DMS 273 treated with DMSO at 0.1 percent for 48 hours (cell line): ENCODE data around the gene NAB1.
"Not testable (repeated sequence)": the region's sequence is repeated elsewhere in the genome, so short reads cannot be mapped to it uniquely, and the experiment has no call there.

ENCODE experiments used
- DNase-seq: peaks from one replicate; lab custom pipeline; 2025; lab: John Stamatoyannopoulos, UW

The NAB1 gene

GRCh38 chr2:190670182-190670946 lies 21.5 kb downstream of the NAB1 start:
- DNase-seq = no peak

GRCh38 chr2:190674966-190675650 lies 26.2 kb downstream of the NAB1 start:
- no peak for DNase-seq

- DNase-seq = no peak
Observed at GRCh38 chr2:190677255-190677654, 28.4 kb downstream of the NAB1 start.

GRCh38 chr2:190678444-190679162 lies 29.7 kb downstream of the NAB1 start:
- DNase-seq = no peak

GRCh38 chr2:190679391-190679790 lies 30.5 kb downstream of the NAB1 start:
- DNase-seq = no peak

- DNase-seq = no peak
Observed at GRCh38 chr2:190679813-190680591, 31.1 kb downstream of the NAB1 start.

GRCh38 chr2:190682168-190682567 lies 33.3 kb downstream of the NAB1 start:
- DNase-seq = no peak

GRCh38 chr2:190683802-190684201 lies 34.9 kb downstream of the NAB1 start:
- DNase-seq = no peak

- DNase-seq = no peak
Observed at GRCh38 chr2:190684931-190685330, 36.0 kb downstream of the NAB1 start.

GRCh38 chr2:190685333-190685732 lies 36.5 kb downstream of the NAB1 start:
- DNase-seq = no peak

GRCh38 chr2:190693533-190694232 lies 44.8 kb downstream of the NAB1 start:
- peak; percentile 68 for DNase-seq

GRCh38 chr2:190694479-190694878 lies 45.6 kb downstream of the NAB1 start:
- DNase-seq = peak; percentile 3

GRCh38 chr2:190695739-190696138 lies 46.9 kb downstream of the NAB1 start:
- no peak for DNase-seq

GRCh38 chr2:190696792-190697398 lies 48.0 kb downstream of the NAB1 start:
- DNase-seq = no peak

- DNase-seq = no peak
Observed at GRCh38 chr2:190697421-190697820, 48.5 kb downstream of the NAB1 start.

GRCh38 chr2:190698895-190699294 lies 50.0 kb downstream of the NAB1 start:
- DNase-seq = no peak

GRCh38 chr2:190701586-190701985 lies 52.7 kb downstream of the NAB1 start:
- DNase-seq = no peak

- DNase-seq = no peak
Observed at GRCh38 chr2:190705280-190705679, 56.4 kb downstream of the NAB1 start.

- DNase-seq = no peak
Observed at GRCh38 chr2:190707726-190708125, 58.8 kb downstream of the NAB1 start.

GRCh38 chr2:190708650-190709049 lies 59.8 kb downstream of the NAB1 start:
- not testable (repeated sequence) for DNase-seq

GRCh38 chr2:190711069-190711468 lies 62.2 kb downstream of the NAB1 start:
- no peak for DNase-seq
